Sigmoid colon (tissue), 7 donors: ENCODE measurements around the gene FAM185A. TPM values are rescaled to one million over a fixed set of nuclear protein-coding genes. Genes with fewer than 3 reads are reported as not detected.

Experiments used
- DNase-seq: peaks from one replicate; pipeline ENCODE4 v3.0.0-alpha.2; 2019
- H3K27ac ChIP-seq, 4 donors: fragments of 200-600 bp; sonication (generic); one replicate each; pipeline ENCODE4 v1.5.1; 2016 to 2019; ENCODE audit warnings: mild to moderate bottlenecking in 1 of 4
- H3K27me3 ChIP-seq, 3 donors: fragments of 200-600 bp; sonication (generic); one replicate each; pipeline ENCODE4 v1.5.1; 2019; ENCODE audit warnings: mild to moderate bottlenecking in 1 of 3
- H3K36me3 ChIP-seq, 4 donors: fragments of 200-600 bp; sonication (generic); one replicate each; pipeline ENCODE4 v1.5.1; 2016 to 2019
- H3K4me1 ChIP-seq, 4 donors: fragments of 200-600 bp; sonication (generic); one replicate each; pipeline ENCODE4 v1.5.1; 2017 to 2019
- H3K4me3 ChIP-seq, 4 donors: fragments of 200-600 bp; sonication (generic); one replicate each; pipeline ENCODE4 v1.5.1; 2017 to 2019; ENCODE audit warnings: mild to moderate bottlenecking in 2 of 4, moderate library complexity in 1 of 4
- H3K9me3 ChIP-seq, 4 donors: fragments of 200-600 bp in 3 of 4; sonication (generic) in 3 of 4; one replicate each; pipeline versions ENCODE4 v1.5.1 to v1.6.1; 2013 to 2019
- EP300 ChIP-seq, 4 donors: sonication (generic); formaldehyde crosslinking; IDR thresholded peaks; one replicate each; pipeline ENCODE4 v1.6.1; 2017; ENCODE audit warnings: antibody characterized with exemption in 4 of 4
- POLR2A ChIP-seq, 2 donors: fragments of 450-650 bp; IDR thresholded peaks; one replicate each; pipeline ENCODE4 v1.6.1; 2016; ENCODE audit warnings: antibody characterized with exemption in 2 of 2, mild to moderate bottlenecking in 2 of 2, moderate library complexity in 2 of 2
- POLR2AphosphoS5 ChIP-seq, 4 donors: sonication (generic); formaldehyde crosslinking; IDR thresholded peaks; one replicate each; pipeline ENCODE4 v1.6.1; 2017; ENCODE audit warnings: antibody characterized with exemption in 4 of 4
- WGBS, 2 donors: extraction: QIAGEN DNeasy Blood & Tissue Kit; methylation state at CpG; one replicate each; pipeline ENCODE4 v1.1.7; 2013; 5-methylcytosine and 5-hydroxymethylcytosine counted together
- intact Hi-C: fragments of 100-400 bp; cut with DNase I; formaldehyde crosslinking; loops from one replicate; pipeline ENCODE4 v1.15.1; 2023
- polyA plus RNA-seq, 3 donors: library from polyadenylated mRNA; stranded (reverse); fragments of 200-250 nt; gene quantifications; one replicate each; pipeline ENCODE4 v1.2.3, GENCODE V29; 2013
- total RNA-seq, 4 donors: library from RNA; depleted of rRNA; stranded (reverse); fragments of >200 nt; gene quantifications; one replicate each; pipeline ENCODE4 v1.1.0, GENCODE V29; 2016
- TF ChIP-seq, protein P1 (sequence below), 4 experiments: fragments of 450-650 bp in 3 of 4; fragments of 200-600 bp in 1 of 4; IDR thresholded peaks; one replicate each; pipeline ENCODE4 v1.5.1; 2016 to 2019; ENCODE audit warnings: antibody characterized with exemption in 4 of 4, mild to moderate bottlenecking in 3 of 4, moderate library complexity in 2 of 4
- donor health status: healthy with polysubstance abuse.
- donor health status: Bipolar disorder and iron deficiency.
- donor health status: healthy.

FAM185A gene
- total and polyA plus RNA-seq, 7 donors, result 4.8 to 17.5 (median 14.8) TPM

DNA sequence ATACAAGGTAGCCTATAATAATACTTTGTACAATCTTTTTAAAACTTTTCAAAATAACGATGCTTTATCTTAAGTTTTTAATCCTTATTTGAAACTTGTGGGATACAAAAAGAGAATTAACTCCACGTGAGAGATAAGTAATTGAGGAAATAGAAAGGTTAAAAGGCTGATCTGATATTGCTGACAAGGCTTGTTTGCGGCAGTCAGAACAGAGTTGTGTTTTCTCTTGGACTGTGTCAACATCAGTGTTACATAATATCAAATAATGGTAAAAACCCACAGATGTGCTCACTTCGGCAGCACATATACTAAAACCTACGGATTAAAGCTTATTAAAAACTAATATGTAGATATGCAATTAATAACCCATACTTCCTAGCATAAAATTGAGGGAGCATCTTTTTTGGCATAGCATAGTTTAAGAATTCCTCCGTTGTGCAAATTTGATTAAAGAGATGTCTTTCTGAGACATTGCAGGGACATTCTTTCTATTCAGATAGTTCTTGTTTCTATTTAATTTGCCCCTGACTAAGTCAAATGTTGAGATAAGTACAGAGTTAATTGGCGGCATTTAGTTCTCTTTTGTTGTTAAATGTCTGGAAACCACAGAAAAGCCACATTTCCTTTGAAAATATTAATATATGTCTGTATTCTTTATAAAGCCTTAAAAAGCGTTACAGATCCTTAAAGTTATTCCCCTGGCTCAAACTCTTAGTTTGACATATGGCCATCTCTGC is 63.3 kb downstream of the FAM185A start:
- TF ChIP-seq POLR2AphosphoS5 (IDR thresholded peaks at IDR 0.05), result no peak
- TF ChIP-seq, protein P1, sequence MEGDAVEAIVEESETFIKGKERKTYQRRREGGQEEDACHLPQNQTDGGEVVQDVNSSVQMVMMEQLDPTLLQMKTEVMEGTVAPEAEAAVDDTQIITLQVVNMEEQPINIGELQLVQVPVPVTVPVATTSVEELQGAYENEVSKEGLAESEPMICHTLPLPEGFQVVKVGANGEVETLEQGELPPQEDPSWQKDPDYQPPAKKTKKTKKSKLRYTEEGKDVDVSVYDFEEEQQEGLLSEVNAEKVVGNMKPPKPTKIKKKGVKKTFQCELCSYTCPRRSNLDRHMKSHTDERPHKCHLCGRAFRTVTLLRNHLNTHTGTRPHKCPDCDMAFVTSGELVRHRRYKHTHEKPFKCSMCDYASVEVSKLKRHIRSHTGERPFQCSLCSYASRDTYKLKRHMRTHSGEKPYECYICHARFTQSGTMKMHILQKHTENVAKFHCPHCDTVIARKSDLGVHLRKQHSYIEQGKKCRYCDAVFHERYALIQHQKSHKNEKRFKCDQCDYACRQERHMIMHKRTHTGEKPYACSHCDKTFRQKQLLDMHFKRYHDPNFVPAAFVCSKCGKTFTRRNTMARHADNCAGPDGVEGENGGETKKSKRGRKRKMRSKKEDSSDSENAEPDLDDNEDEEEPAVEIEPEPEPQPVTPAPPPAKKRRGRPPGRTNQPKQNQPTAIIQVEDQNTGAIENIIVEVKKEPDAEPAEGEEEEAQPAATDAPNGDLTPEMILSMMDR (IDR thresholded peaks at IDR 0.05), result no peak
- no peak for TF ChIP-seq POLR2A (IDR thresholded peaks at IDR 0.05)
- no peak for TF ChIP-seq EP300 (IDR thresholded peaks at IDR 0.05)
- intact Hi-C loops, result no loop called here
- Histone ChIP-seq H3K4me1 (peaks cover 0 to 14% (median 6%) of the 10 kb centered on the region in 4 donors), H3K27ac (no peak overlapping the region), H3K27me3 (no peaks in the 10 kb centered on the region), H3K9me3 (no peaks in the 10 kb centered on the region), H3K4me3 (no peak overlapping the region), H3K36me3 (peaks cover 0 to 12% (median 0%) of the 10 kb centered on the region in 4 donors)
- 57 to 79% methylated on average over 8 of the region's 8 CpGs for WGBS, 2 donors
- no peak for DNase-seq

DNA sequence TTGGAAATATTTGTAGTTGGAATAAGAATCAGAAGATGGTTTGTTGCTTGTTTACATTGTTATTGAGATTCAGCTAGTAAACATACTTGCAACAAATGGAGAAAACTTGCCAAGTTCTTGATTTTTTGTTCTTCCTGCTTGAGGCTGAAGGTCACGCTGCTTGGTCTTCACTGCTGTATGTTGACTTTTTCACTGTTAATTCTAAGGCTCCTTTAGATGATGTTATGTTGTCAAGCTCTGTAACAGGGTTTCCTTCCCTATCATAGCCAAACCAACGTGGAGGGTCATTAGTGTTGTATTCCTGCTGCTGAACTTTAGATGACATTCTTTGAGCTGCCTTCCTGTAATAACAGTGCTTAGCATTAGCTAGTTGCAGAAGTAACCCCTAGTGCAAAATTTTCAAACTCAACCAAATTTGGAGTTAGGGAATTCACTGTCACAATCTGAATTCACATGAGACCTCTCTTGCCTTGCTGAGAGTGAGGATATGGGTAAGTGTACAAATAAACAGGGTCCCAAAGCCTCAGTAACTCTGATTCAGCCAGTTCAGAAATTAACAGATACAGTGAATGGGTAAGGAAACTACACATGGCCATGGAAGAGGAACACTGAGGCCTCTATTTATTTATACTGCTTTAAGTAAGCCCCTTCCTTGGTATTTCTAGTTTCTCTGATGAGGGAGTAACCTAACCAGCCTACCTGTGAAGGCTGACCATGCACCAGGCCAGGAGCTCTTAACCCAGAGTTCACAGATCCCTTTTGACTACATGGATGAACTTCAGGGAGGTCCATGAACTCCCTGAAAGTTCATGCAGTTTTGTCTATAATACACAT is 64.6 kb downstream of the FAM185A start:
- no peak overlapping the region for H3K4me3 ChIP-seq
- no peaks in the 10 kb centered on the region for H3K27me3 ChIP-seq
- H3K9me3 ChIP-seq, result no peaks in the 10 kb centered on the region
- peaks cover 0 to 14% (median 6%) of the 10 kb centered on the region in 4 donors for H3K4me1 ChIP-seq
- TF ChIP-seq POLR2AphosphoS5 (IDR thresholded peaks at IDR 0.05), result no peak
- no peak for TF ChIP-seq EP300 (IDR thresholded peaks at IDR 0.05)
- TF ChIP-seq POLR2A (IDR thresholded peaks at IDR 0.05), result no peak
- TF ChIP-seq, protein P1 (IDR thresholded peaks at IDR 0.05), result no peak
- 62 to 75% methylated on average over 2 of the region's 2 CpGs for WGBS, 2 donors
- intact Hi-C loops, result no loop called here
- H3K27ac ChIP-seq, result no peak overlapping the region
- no peak for DNase-seq
- H3K36me3 ChIP-seq, result peaks cover 0 to 8% (median 0%) of the 10 kb centered on the region in 4 donors

DNA sequence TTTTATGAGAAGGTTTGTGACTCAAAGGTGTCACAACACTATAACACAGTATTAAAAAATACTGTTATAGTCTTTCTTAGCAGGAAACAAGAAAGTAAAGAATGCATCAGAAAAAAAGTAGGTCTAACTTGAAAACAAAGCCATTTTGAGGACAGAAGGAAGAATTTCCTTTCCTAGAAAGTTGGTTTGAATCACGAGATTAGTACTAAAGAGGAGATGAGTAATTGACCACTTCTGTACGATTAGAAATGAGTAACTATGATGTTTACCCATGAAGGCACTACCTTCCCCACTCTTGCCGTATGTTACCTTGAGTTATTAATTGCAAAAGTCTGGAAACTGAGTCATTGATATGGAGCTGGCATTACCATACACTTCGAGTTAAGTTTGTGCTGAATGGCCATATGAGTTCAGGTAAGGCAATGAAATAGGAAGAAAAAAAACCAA is 65.2 kb downstream of the FAM185A start:
- Histone ChIP-seq H3K27ac (no peak overlapping the region), H3K4me1 (peaks cover 0 to 14% (median 6%) of the 10 kb centered on the region in 4 donors), H3K4me3 (no peak overlapping the region), H3K36me3 (peaks cover 0 to 5% (median 0%) of the 10 kb centered on the region in 4 donors), H3K27me3 (no peaks in the 10 kb centered on the region), H3K9me3 (no peaks in the 10 kb centered on the region)
- TF ChIP-seq POLR2AphosphoS5 (IDR thresholded peaks at IDR 0.05) (no peak), EP300 (IDR thresholded peaks at IDR 0.05) (no peak), POLR2A (IDR thresholded peaks at IDR 0.05) (no peak)
- TF ChIP-seq, protein P1 (IDR thresholded peaks at IDR 0.05), result no peak
- intact Hi-C loops, result no loop called here
- DNase-seq, result no peak
- 84% methylated on average over 4 of the region's 4 CpGs for WGBS, 2 donors

DNA sequence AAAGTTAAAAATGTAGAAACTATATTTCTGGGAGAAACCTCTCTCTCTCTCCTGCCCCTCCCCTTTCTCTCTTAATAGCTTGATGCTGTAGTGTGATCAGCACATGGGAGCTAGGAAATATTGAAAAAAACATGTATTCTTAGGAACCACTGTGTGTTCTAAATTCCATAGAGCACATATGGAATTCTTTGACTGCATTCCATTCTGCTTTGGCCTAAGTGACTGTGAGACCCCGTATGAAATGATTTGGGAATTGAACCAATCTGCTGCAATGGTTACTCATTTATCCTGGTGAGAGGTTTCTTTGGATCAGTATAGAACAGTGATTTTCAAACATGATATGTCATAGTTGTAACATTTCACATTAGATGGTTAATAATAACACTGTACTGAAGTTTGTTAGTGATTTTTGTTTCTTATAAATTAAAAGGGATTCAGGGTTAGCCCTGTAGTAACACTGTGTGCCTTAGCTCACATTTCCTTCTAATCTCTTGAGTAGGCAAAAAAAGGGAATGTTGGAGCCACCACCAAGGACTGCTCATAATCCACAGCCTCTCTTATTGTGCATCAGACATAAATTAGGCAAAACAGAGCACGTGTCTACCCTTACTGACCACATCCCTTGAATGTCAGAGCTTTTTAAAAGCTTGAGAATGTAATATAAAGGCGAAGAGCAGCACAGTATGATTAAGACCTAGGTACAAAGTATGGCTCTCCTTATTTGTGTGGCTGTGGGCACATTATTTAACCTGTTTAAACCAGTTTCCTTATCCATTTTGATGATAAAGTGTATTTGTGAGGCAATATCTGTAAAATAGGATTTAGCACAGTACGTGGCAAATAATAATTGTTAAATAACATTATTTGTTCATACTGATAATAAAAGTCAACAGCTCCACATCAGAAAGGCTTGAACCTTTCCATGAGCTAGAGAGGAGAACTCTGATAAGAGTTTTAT is 69.1 kb downstream of the FAM185A start:
- no peak overlapping the region for H3K27ac ChIP-seq
- no peaks in the 10 kb centered on the region for H3K9me3 ChIP-seq
- H3K4me3 ChIP-seq, result no peak overlapping the region
- no peaks in the 10 kb centered on the region for H3K27me3 ChIP-seq
- no peak for DNase-seq
- H3K4me1 ChIP-seq, result no peaks in the 10 kb centered on the region
- TF ChIP-seq POLR2AphosphoS5 (IDR thresholded peaks at IDR 0.05) (no peak), EP300 (IDR thresholded peaks at IDR 0.05) (no peak), POLR2A (IDR thresholded peaks at IDR 0.05) (no peak)
- TF ChIP-seq, protein P1 (IDR thresholded peaks at IDR 0.05), result no peak
- peaks cover 0 to 11% (median 0%) of the 10 kb centered on the region in 4 donors for H3K36me3 ChIP-seq
- intact Hi-C loops, result no loop called here
- 89 to 90% methylated on average over 4 of the region's 4 CpGs for WGBS, 2 donors
